ENCODE measurements around the gene IQSEC1.

- TF ChIP-seq POLR2A (IDR thresholded peaks at IDR 0.05; ENCODE audit: low read depth, low read length) = no peak
- TF ChIP-seq POLR2AphosphoS5 (IDR thresholded peaks at IDR 0.05; ENCODE audit: low read depth, low read length) = no peak
Observed at GRCh38 chr3:12879191-12879815, 193.9 kb downstream of the IQSEC1 start.

All from GM12892 (cell line).